WTC11 (cell line): Measurements from ENCODE around the gene LRRFIP1. TPM values are rescaled to one million over a fixed set of nuclear protein-coding genes. Genes with fewer than 3 reads are reported as not detected.

Experiments
- ATAC-seq: fragments of 200-7000 bp; cut with Tn5 transposase; 2 replicates; pipeline ENCODE4 v1.10.0; 2021; ENCODE audit warnings: mild to moderate bottlenecking, moderate library complexity
- CTCF ChIA-PET: fragments of 300-600 bp; sonication (Branson Sonifier 250); formaldehyde crosslinking; loops from one replicate; lab custom pipeline; 2021; ENCODE audit warnings: antibody characterized with exemption; lab: Charles Lee
- POLR2A ChIA-PET: fragments of 350-600 bp; sonication (Branson Sonifier 250); formaldehyde crosslinking; loops from one replicate; lab custom pipeline; 2021; ENCODE audit warnings: antibody characterized with exemption; lab: Charles Lee
- DNase-seq: peaks from one replicate; pipeline ENCODE4 v3.0.0; 2021; ENCODE audit warnings: low spot score
- H3K27ac Mint-ChIP-seq: 2 replicates; pipeline ENCODE4 v1.8.0; 2021; ENCODE audit warnings: mixed read lengths
- H3K27me3 Mint-ChIP-seq: 2 replicates; pipeline ENCODE4 v1.8.0; 2021; ENCODE audit warnings: low read depth, mild to moderate bottlenecking, moderate library complexity, mixed read lengths
- H3K36me3 Mint-ChIP-seq: 2 replicates; pipeline ENCODE4 v1.8.0; 2021; ENCODE audit warnings: mixed read lengths
- H3K4me1 Mint-ChIP-seq: 2 replicates; pipeline ENCODE4 v1.8.0; 2022; ENCODE audit warnings: mixed read lengths
- H3K4me3 Mint-ChIP-seq: 2 replicates; pipeline ENCODE4 v1.8.0; 2021; ENCODE audit warnings: mild to moderate bottlenecking, moderate library complexity, mixed read lengths
- H3K9me3 Mint-ChIP-seq: 2 replicates; pipeline ENCODE4 v1.8.0; 2021; ENCODE audit warnings: mixed read lengths
- ATF2 ChIP-seq: sonication (generic); formaldehyde crosslinking; IDR thresholded peaks from 2 replicates; pipeline ENCODE4 v1.8.1; 2022; ENCODE audit warnings: low read depth, missing genetic modification reagents, borderline replicate concordance
- ATF3 ChIP-seq: sonication (generic); formaldehyde crosslinking; conservative IDR thresholded peaks from 2 replicates; pipeline ENCODE4 v1.8.1; 2022; ENCODE audit warnings: mild to moderate bottlenecking, missing genetic modification reagents
- CTCF ChIP-seq: fragments of 200-600 bp; IDR thresholded peaks from 2 replicates; pipeline ENCODE4 v1.8.0; 2022; ENCODE audit warnings: antibody characterized with exemption
- E2F1 ChIP-seq: sonication (generic); formaldehyde crosslinking; IDR thresholded peaks from 2 replicates; pipeline ENCODE4 v1.8.0; 2022; ENCODE audit warnings: mild to moderate bottlenecking, missing genetic modification reagents
- E2F5 ChIP-seq: sonication (generic); formaldehyde crosslinking; IDR thresholded peaks from 2 replicates; pipeline ENCODE4 v1.8.1; 2022; ENCODE audit warnings: mild to moderate bottlenecking, moderate library complexity, missing genetic modification reagents
- ELF4 ChIP-seq: sonication (generic); formaldehyde crosslinking; IDR thresholded peaks from 2 replicates; pipeline ENCODE4 v1.8.1; 2022; ENCODE audit warnings: low read depth, mild to moderate bottlenecking, moderate library complexity, missing genetic modification reagents
- EMX1 ChIP-seq: fragments of 250-450 bp; sonication (Bioruptor Pico); IDR thresholded peaks from 2 replicates; pipeline ENCODE4 v1.8.0; 2021; ENCODE audit warnings: mild to moderate bottlenecking
- ETV6 ChIP-seq: sonication (generic); formaldehyde crosslinking; IDR thresholded peaks from 2 replicates; pipeline ENCODE4 v1.8.1; 2022; ENCODE audit warnings: mild to moderate bottlenecking, missing genetic modification reagents
- FOXP4 ChIP-seq: sonication (generic); formaldehyde crosslinking; IDR thresholded peaks from 2 replicates; pipeline ENCODE4 v1.8.0; 2022; ENCODE audit warnings: mild to moderate bottlenecking, missing genetic modification reagents
- GABPB1 ChIP-seq: sonication (generic); formaldehyde crosslinking; IDR thresholded peaks from 2 replicates; pipeline ENCODE4 v1.8.1; 2023; ENCODE audit warnings: mild to moderate bottlenecking, missing genetic modification reagents
- GTF2I ChIP-seq: fragments of 250-450 bp; sonication (Bioruptor Pico); conservative IDR thresholded peaks from 2 replicates; pipeline ENCODE4 v1.4.0; 2021; ENCODE audit warnings: mild to moderate bottlenecking
- IRF1 ChIP-seq: sonication (generic); formaldehyde crosslinking; IDR thresholded peaks from 2 replicates; pipeline ENCODE4 v1.8.0; 2023; ENCODE audit warnings: missing genetic modification reagents
- JUN ChIP-seq: sonication (generic); formaldehyde crosslinking; IDR thresholded peaks from 2 replicates; pipeline ENCODE4 v1.8.0; 2023; ENCODE audit warnings: mild to moderate bottlenecking, missing genetic modification reagents
- MAX ChIP-seq: sonication (generic); formaldehyde crosslinking; IDR thresholded peaks from 2 replicates; pipeline ENCODE4 v1.8.0; 2022; ENCODE audit warnings: mild to moderate bottlenecking, missing genetic modification reagents
- MLX ChIP-seq: sonication (generic); formaldehyde crosslinking; IDR thresholded peaks from 2 replicates; pipeline ENCODE4 v1.8.1; 2023; ENCODE audit warnings: mild to moderate bottlenecking, missing genetic modification reagents, moderate library complexity
- PRRX2 ChIP-seq: fragments of 250-450 bp; sonication (Bioruptor Pico); IDR thresholded peaks from 2 replicates; pipeline ENCODE4 v1.8.0; 2021; ENCODE audit warnings: mild to moderate bottlenecking
- RELA ChIP-seq: sonication (generic); formaldehyde crosslinking; IDR thresholded peaks from 2 replicates; pipeline ENCODE4 v1.8.1; 2022; ENCODE audit warnings: missing genetic modification reagents, mild to moderate bottlenecking, borderline replicate concordance
- SMAD3 ChIP-seq: sonication (generic); formaldehyde crosslinking; IDR thresholded peaks from 2 replicates; pipeline ENCODE4 v1.8.0; 2022; ENCODE audit warnings: missing genetic modification reagents, mild to moderate bottlenecking, borderline replicate concordance
- TCF7 ChIP-seq: sonication (generic); formaldehyde crosslinking; IDR thresholded peaks from 2 replicates; pipeline ENCODE4 v1.8.0; 2022; ENCODE audit warnings: mild to moderate bottlenecking, low read depth, missing genetic modification reagents, moderate library complexity
- ZMAT4 ChIP-seq: fragments of 250-450 bp; sonication (Bioruptor Pico); IDR thresholded peaks from 2 replicates; pipeline ENCODE4 v1.9.0; 2021; ENCODE audit warnings: mild to moderate bottlenecking
- ZNF263 ChIP-seq: sonication (generic); formaldehyde crosslinking; IDR thresholded peaks from 2 replicates; pipeline ENCODE4 v1.8.1; 2022; ENCODE audit warnings: low read depth, mild to moderate bottlenecking, moderate library complexity, missing genetic modification reagents
- ZNF396 ChIP-seq: fragments of 250-450 bp; sonication (Bioruptor Pico); IDR thresholded peaks from 2 replicates; pipeline ENCODE4 v1.8.0; 2021; ENCODE audit warnings: mild to moderate bottlenecking, moderate library complexity, borderline replicate concordance
- ZNF425 ChIP-seq: fragments of 250-450 bp; sonication (Bioruptor Pico); conservative IDR thresholded peaks from 2 replicates; pipeline ENCODE4 v1.9.0; 2021; ENCODE audit warnings: mild to moderate bottlenecking
- total RNA-seq: library from RNA; stranded (reverse); gene quantifications from 3 replicates; pipeline ENCODE4 v1.2.3, GENCODE V29; 2021

LRRFIP1 gene
- total RNA-seq, 1 experiment from 2014 or later, result 88.4 TPM

GRCh38 chr2:237726401-237726830 is 99.0 kb downstream of the LRRFIP1 start (continued):
- TF ChIP-seq IRF1 (CRISPR knock-in tag) (no peak), CTCF (no peak), SMAD3 (CRISPR knock-in tag) (no peak), E2F5 (CRISPR knock-in tag) (no peak), FOXP4 (no peak)
- TF ChIP-seq, all 79 proteins: peak for 0

- peaks cover 85% of the 10 kb centered on the region for H3K4me1 Mint-ChIP-seq
- H3K9me3 Mint-ChIP-seq, result no peaks in the 10 kb centered on the region
- no peaks in the 10 kb centered on the region for H3K36me3 Mint-ChIP-seq
- POLR2A ChIA-PET, result interaction anchor here (0.6 kb wide), 1 partner anchor 333 kb away, joined by 4 read pairs; the partner anchor contains the start of gene SCLY
- no peaks in the 10 kb centered on the region for H3K27me3 Mint-ChIP-seq
- H3K27ac Mint-ChIP-seq, result no peak overlapping the region
- DNase-seq, result no peak
- ATAC-seq, result no peak
- CTCF ChIA-PET, result interaction anchor here (0.7 to 3.3 kb wide), 4 partner anchors 10 to 42 kb away, joined by 3 to 13 read pairs (median 3); no protein-coding TSS in a partner anchor
- no peak overlapping the region for H3K4me3 Mint-ChIP-seq
- no peak for TF ChIP-seq GABPB1 (CRISPR knock-in tag)
- TF ChIP-seq ZMAT4, result no peak
- no peak for TF ChIP-seq ETV6 (CRISPR knock-in tag)
- TF ChIP-seq ZNF263 (CRISPR knock-in tag), result no peak
- no peak for TF ChIP-seq MAX (CRISPR knock-in tag)
- no peak for TF ChIP-seq ATF2
- TF ChIP-seq ZNF425 (CRISPR knock-in tag), result no peak
- no peak for TF ChIP-seq RELA (CRISPR knock-in tag)
- no peak for TF ChIP-seq ATF3 (CRISPR knock-in tag)
- no peak for TF ChIP-seq IRF1 (CRISPR knock-in tag)
- TF ChIP-seq GTF2I (CRISPR knock-in tag), result no peak
- no peak for TF ChIP-seq JUN (CRISPR knock-in tag)
- TF ChIP-seq EMX1, result no peak
- no peak for TF ChIP-seq ZNF396
- TF ChIP-seq MLX (CRISPR knock-in tag), result no peak
- TF ChIP-seq TCF7 (CRISPR knock-in tag), result no peak
- TF ChIP-seq PRRX2 (CRISPR knock-in tag), result no peak
- no peak for TF ChIP-seq ELF4 (CRISPR knock-in tag)
- TF ChIP-seq E2F1, result no peak
These were observed 100.0 kb downstream of the LRRFIP1 start for GRCh38 chr2:237727363-237727762.
